HL-60 (cell line): Measurements from ENCODE around the gene RHBDD3.

Experiments used
- CTCF ChIP-seq: IDR thresholded peaks from one replicate; pipeline ENCODE4 v1.5.1; 2011; ENCODE audit warnings: low read length, control low read depth, inconsistent platforms; ENCODE audit not compliant: insufficient read depth
- REST ChIP-seq: IDR thresholded peaks from 2 replicates; pipeline ENCODE4 v1.6.1; 2012; ENCODE audit warnings: low read depth; ENCODE audit not compliant: insufficient replicate concordance

GRCh38 chr22:29260031-29260560, 7.7 kb downstream of the RHBDD3 start:
- TF ChIP-seq CTCF (no peak), REST (no peak)
